GM12878 (cell line): ENCODE results near the gene KLHL3. TPM values are rescaled to one million over a fixed set of nuclear protein-coding genes. Genes with fewer than 3 reads are reported as not detected.

Experiments used
- ATAC-seq: fragments of 200-7000 bp; cut with Tn5 transposase; 3 replicates; pipeline ENCODE4 v1.9.1; 2020; ENCODE audit warnings: mild to moderate bottlenecking, moderate library complexity
- BruUV-seq: library from RNA; stranded (reverse); fragments of 400-500 nt; replicated peaks from 2 replicates; lab custom pipeline; 2021; lab: Mats Ljungman, UMichigan
- CTCF ChIA-PET: fragments of 300-600 bp; sonication (Branson Sonifier 250); formaldehyde crosslinking; extraction: SDS; loops from one replicate; lab custom pipeline; 2021; ENCODE audit warnings: inconsistent platforms; lab: Yijun Ruan, JAX
- POLR2A ChIA-PET: fragments of 350-600 bp; formaldehyde crosslinking; extraction: SDS; loops from one replicate; lab custom pipeline; 2021; ENCODE audit warnings: inconsistent platforms; lab: Charles Lee
- RAD21 ChIA-PET: fragments of 300-600 bp; sonication (Branson Sonifier 250); formaldehyde crosslinking; loops from one replicate; lab custom pipeline; 2023; ENCODE audit warnings: antibody characterized with exemption; ENCODE audit not compliant: unreplicated experiment; lab: Charles Lee
- SMC1A ChIA-PET: fragments of 300-600 bp; sonication (Branson Sonifier 250); formaldehyde crosslinking; loops from one replicate; lab custom pipeline; 2023; ENCODE audit not compliant: unreplicated experiment, uncharacterized antibody; lab: Charles Lee
- DNase-seq: peaks from one replicate; pipeline ENCODE4 v3.0.0-alpha.2; 2011; ENCODE audit warnings: low read depth, low spot score
- FAIRE-seq: peaks from 3 replicates; lab custom pipeline; 2011; peaks lifted over from hg19 to GRCh38; lab: Jason Lieb, UNC
- H2AFZ ChIP-seq: 2 replicates; pipeline ENCODE4 v1.6.0; 2011; ENCODE audit warnings: low read depth, low read length, control low read depth; ENCODE audit not compliant: control insufficient read depth
- H3K27ac ChIP-seq: 2 replicates; pipeline ENCODE4 v1.5.1; 2011; ENCODE audit warnings: control low read depth; ENCODE audit not compliant: control insufficient read depth, insufficient read depth
- H3K27me3 ChIP-seq, 2 experiments: replicated peaks in 1 of 2; 2 replicates each; pipeline versions ENCODE4 v1.6.0 to v1.6.1; 2011; ENCODE audit warnings: low read length in 1 of 2; ENCODE audit not compliant: control insufficient read depth in 2 of 2, insufficient read depth in 2 of 2
- H3K36me3 ChIP-seq, 2 experiments: 2 replicates each; pipeline ENCODE4 v1.5.1; 2011; ENCODE audit warnings: low read length in 1 of 2; ENCODE audit not compliant: control insufficient read depth in 2 of 2, insufficient read depth in 2 of 2
- H3K4me1 ChIP-seq: 2 replicates; pipeline ENCODE4 v1.6.1; 2011; ENCODE audit warnings: mild to moderate bottlenecking, low read length, moderate library complexity, mixed read lengths; ENCODE audit not compliant: control insufficient read depth, insufficient read depth
- H3K4me2 ChIP-seq: 2 replicates; pipeline ENCODE4 v1.6.0; 2011; ENCODE audit warnings: control low read depth; ENCODE audit not compliant: control insufficient read depth, insufficient read depth
- H3K4me3 ChIP-seq: fragments of 200-600 bp; sonication (generic); 2 replicates; pipeline ENCODE4 v1.5.1; 2016
- H3K79me2 ChIP-seq: 2 replicates; pipeline ENCODE4 v1.6.0; 2011; ENCODE audit warnings: low read length; ENCODE audit not compliant: control insufficient read depth, insufficient read depth
- H3K9ac ChIP-seq: 2 replicates; pipeline ENCODE4 v1.8.0; 2011; ENCODE audit warnings: low read length, control low read depth, mixed read lengths; ENCODE audit not compliant: control insufficient read depth, insufficient read depth
- H3K9me3 ChIP-seq: replicated peaks from 3 replicates; pipeline ENCODE4 v1.5.1; 2011; ENCODE audit warnings: mild to moderate bottlenecking, low read length; ENCODE audit not compliant: control insufficient read depth, insufficient read depth
- H4K20me1 ChIP-seq: 2 replicates; pipeline ENCODE4 v1.6.0; 2011; ENCODE audit not compliant: control insufficient read depth, insufficient read depth
- ATF3 ChIP-seq: IDR thresholded peaks from 2 replicates; pipeline ENCODE4 v1.6.1; 2011; ENCODE audit warnings: low read depth, mild to moderate bottlenecking, low read length, moderate library complexity, borderline replicate concordance; ENCODE audit errors: extremely low read depth
- ATF7 ChIP-seq: fragments of 450-650 bp; IDR thresholded peaks from 2 replicates; pipeline ENCODE4 v1.6.1; 2016; ENCODE audit warnings: low read depth, mild to moderate bottlenecking
- BHLHE40 ChIP-seq, 2 experiments: fragments of 450-650 bp in 1 of 2; IDR thresholded peaks; 2 replicates each; pipeline ENCODE4 v1.6.1; 2011 to 2017; ENCODE audit warnings: low read depth in 2 of 2, borderline replicate concordance in 1 of 2, improper control_type of control experiment in 1 of 2, low read length in 1 of 2, mild to moderate bottlenecking in 1 of 2
- MEF2A ChIP-seq: IDR thresholded peaks from 2 replicates; pipeline ENCODE4 v1.6.1; 2011; ENCODE audit warnings: low read depth, mild to moderate bottlenecking, low read length, moderate library complexity; ENCODE audit not compliant: insufficient read depth
- POLR2A ChIP-seq: IDR thresholded peaks from 2 replicates; pipeline ENCODE4 v1.6.1; 2011; ENCODE audit warnings: low read depth, mild to moderate bottlenecking, low read length
- SP1 ChIP-seq: IDR thresholded peaks from one replicate; pipeline ENCODE4 v1.6.1; 2011; ENCODE audit warnings: low read depth, low read length
- WGBS: methylation state at CpG from one replicate; pipeline ENCODE4 v1.1.6; 2016; ENCODE audit warnings: low lambda C conversion rate; ENCODE audit not compliant: insufficient replicate concordance, insufficient coverage; ENCODE audit errors: missing lambda C conversion rate; 5-methylcytosine and 5-hydroxymethylcytosine counted together
- in situ Hi-C: fragments of 300-500 bp; cut with MboI; formaldehyde crosslinking; loops from 9 replicates; pipeline ENCODE4 v1.14.3; 2018; ENCODE audit warnings: mixed read lengths
- intact Hi-C: fragments of 100-400 bp; cut with micrococcal nuclease; formaldehyde crosslinking; loops from one replicate; pipeline ENCODE4 v1.14.2; 2022; ENCODE audit not compliant: unreplicated experiment
- polyA plus RNA-seq, 11 experiments: library from polyadenylated mRNA; depleted of rRNA in 4 of 11; unstranded in 6 of 11; stranded (reverse) in 5 of 11; fragments of >200 nt; fragmentation: Nextera tagmentation in 4 of 11; fragmentation: Illumina TruSeq in 1 of 11; extraction: Ambion mirVana in 4 of 11; extraction: Trizol in 1 of 11; gene quantifications; 1 replicate in 1 of 11; 2 replicates in 10 of 11; pipeline versions ENCODE4 v1.2.1 to v1.2.3, GENCODE V29; 2011 to 2016; ENCODE audit warnings: inconsistent platforms in 2 of 11, missing spikeins in 2 of 11, low read depth in 1 of 11
- total RNA-seq, 4 experiments: library from RNA; depleted of rRNA in 3 of 4; stranded (reverse); fragments of >200 nt in 3 of 4; fragmentation: Illumina TruSeq in 1 of 4; extraction: Trizol in 1 of 4; gene quantifications; 2 replicates each; pipeline versions ENCODE4 v1.2.1 to v1.2.3, GENCODE V29; 2013 to 2021

The KLHL3 gene
- total and polyA plus RNA-seq, 10 of the 15 experiments (the other 5 are each of a cell fraction or from before 2014, with no cell fraction given) = 1.7 to 11.7 (median 5.6) TPM

GRCh38 chr5:137642091-137642490 lies 93.8 kb downstream of the KLHL3 start:
- ATAC-seq (no peak), DNase-seq (no peak), FAIRE-seq (no peak)
- WGBS = 64% methylated on average over 4 of the region's 4 CpGs
- Histone ChIP-seq H3K27me3 (no peaks in the 10 kb centered on the region), H3K27ac (no peak overlapping the region), H2AFZ (no peak overlapping the region), H3K4me2 (no peak overlapping the region), H4K20me1 (no peaks in the 10 kb centered on the region), H3K79me2 (no peaks in the 10 kb centered on the region), H3K4me3 (no peak overlapping the region), H3K36me3 (no peaks in the 10 kb centered on the region), H3K9ac (no peak overlapping the region), H3K4me1 (no peaks in the 10 kb centered on the region), H3K9me3 (no peaks in the 10 kb centered on the region)
- ChIA-PET CTCF (interaction anchor here (1.4 to 4.2 kb wide), 3 partner anchors 12 to 101 kb away, joined by 5 to 23 read pairs (median 6); no protein-coding TSS in a partner anchor), SMC1A (interaction anchor here (1.8 to 4.1 kb wide), 2 partner anchors 12 to 100 kb away, joined by 3 to 19 read pairs; no protein-coding TSS in a partner anchor), POLR2A (interaction anchor here (0.6 kb wide), 1 partner anchor 16 kb away, joined by 3 read pairs; no protein-coding TSS in a partner anchor), RAD21 (interaction anchor here (0.9 kb wide), 1 partner anchor 99 kb away, joined by 3 read pairs; no protein-coding TSS in a partner anchor)
- in situ Hi-C loops (no loop called here), intact Hi-C loops (no loop called here)
- TF ChIP-seq ATF3 (no peak), MEF2A (no peak), ATF7 (no peak), BHLHE40 (IDR thresholded peaks at IDR 0.05; ENCODE audit: borderline replicate concordance in 1 of 2, low read depth in 2 of 2, low read length in 1 of 2) (no peak), SP1 (no peak)
- no TSS peak for BruUV-seq

GRCh38 chr5:137641148-137641547 lies 94.7 kb downstream of the KLHL3 start:
- H3K4me3 ChIP-seq = no peak overlapping the region
- ChIA-PET POLR2A (no interaction called here), CTCF (interaction anchor here (1.0 to 4.2 kb wide), 5 partner anchors 10 to 102 kb away, joined by 3 to 23 read pairs (median 5); no protein-coding TSS in a partner anchor), SMC1A (interaction anchor here (1.4 to 4.1 kb wide), 2 partner anchors 11 to 19 kb away, joined by 5 to 19 read pairs; no protein-coding TSS in a partner anchor), RAD21 (interaction anchor here (0.8 to 1.2 kb wide), 2 partner anchors 12 to 102 kb away, joined by 3 to 5 read pairs; no protein-coding TSS in a partner anchor)
- no peaks in the 10 kb centered on the region for H3K27me3 ChIP-seq
- no peak overlapping the region for H3K4me2 ChIP-seq
- H3K9me3 ChIP-seq = no peaks in the 10 kb centered on the region
- H3K9ac ChIP-seq = no peak overlapping the region
- 92% methylated on average over 1 of the region's 1 CpG for WGBS
- no peak overlapping the region for H3K27ac ChIP-seq
- no peaks in the 10 kb centered on the region for H3K36me3 ChIP-seq
- no TSS peak for BruUV-seq
- no peaks in the 10 kb centered on the region for H4K20me1 ChIP-seq
- DNase-seq (no peak), ATAC-seq (no peak), FAIRE-seq (no peak)
- no peaks in the 10 kb centered on the region for H3K4me1 ChIP-seq
- in situ Hi-C loops = no loop called here
- TF ChIP-seq POLR2A = no peak
- intact Hi-C loops = no loop called here
- H3K79me2 ChIP-seq = no peaks in the 10 kb centered on the region
- no peak overlapping the region for H2AFZ ChIP-seq
